HG03064 (cell line): ENCODE measurements around the gene NRXN3.

Experiments
- ATAC-seq: cut with Tn5 transposase; IDR thresholded peaks from one replicate; pipeline ENCODE4 v1.9.1; 2021; ENCODE audit warnings: low read depth; ENCODE audit not compliant: unreplicated experiment

NRXN3 gene

GRCh38 chr14:79352076-79352630 lies 1182.0 kb downstream of the NRXN3 start:
- ATAC-seq, result no peak

DNA sequence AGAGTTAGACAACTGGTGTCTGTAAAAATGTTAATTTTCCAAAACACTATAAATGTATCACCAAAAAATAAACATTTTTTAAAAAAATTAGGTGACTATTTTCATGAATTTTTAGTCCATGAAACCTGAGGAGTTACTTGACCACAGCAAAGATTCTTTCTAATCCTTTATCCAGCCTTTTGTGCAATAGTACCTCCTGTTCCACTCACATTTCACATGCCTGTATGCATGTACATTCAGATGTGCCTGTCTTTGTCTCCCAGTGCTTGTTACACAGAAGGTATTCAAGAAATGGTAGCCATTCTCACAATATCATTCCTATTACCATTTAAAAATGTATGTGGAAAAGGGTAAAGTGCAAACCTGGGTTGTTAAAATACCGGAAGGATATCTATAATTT lies 1184.2 kb downstream of the NRXN3 start:
- ATAC-seq, result no peak

GRCh38 chr14:79356040-79356439 lies 1185.9 kb downstream of the NRXN3 start:
- ATAC-seq, result no peak

DNA sequence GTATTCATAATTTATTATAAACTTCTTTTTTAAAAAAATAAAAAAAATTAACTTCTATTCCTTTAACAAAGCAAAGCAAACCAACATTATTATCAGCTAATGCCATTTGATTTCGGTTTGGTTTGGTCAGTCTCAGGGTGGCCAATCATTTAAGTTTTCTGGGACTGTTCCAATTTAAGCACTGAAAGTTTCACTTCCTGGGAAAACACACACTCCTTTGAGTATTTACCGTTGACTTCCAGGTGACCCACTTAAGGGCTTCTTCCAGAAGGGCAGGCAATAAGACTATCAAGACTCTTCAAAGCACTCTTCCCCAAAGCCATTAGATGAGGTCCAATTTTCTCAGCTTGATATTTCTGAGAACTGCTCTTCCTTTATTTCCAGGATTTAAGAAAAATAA lies 1187.1 kb downstream of the NRXN3 start:
- no peak for ATAC-seq

DNA sequence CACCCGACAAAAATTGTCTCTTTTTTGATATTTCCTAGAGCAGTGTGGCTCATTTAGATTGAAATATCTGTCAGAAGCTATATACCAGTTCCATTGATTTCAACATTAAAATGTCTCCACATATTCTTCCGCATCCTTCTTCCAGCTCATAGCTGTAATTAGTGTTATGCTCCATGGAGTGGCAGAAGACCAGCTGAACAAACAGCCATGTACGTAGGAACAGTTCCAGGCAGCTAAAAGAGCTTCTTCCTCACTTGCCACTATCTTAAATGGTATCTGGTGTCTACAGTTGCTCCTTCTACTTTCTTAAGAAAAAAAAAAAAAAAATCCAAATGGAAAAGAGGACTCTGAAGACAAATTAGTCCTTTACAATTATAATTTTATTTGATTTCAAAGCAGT lies 1193.1 kb downstream of the NRXN3 start:
- no peak for ATAC-seq

DNA sequence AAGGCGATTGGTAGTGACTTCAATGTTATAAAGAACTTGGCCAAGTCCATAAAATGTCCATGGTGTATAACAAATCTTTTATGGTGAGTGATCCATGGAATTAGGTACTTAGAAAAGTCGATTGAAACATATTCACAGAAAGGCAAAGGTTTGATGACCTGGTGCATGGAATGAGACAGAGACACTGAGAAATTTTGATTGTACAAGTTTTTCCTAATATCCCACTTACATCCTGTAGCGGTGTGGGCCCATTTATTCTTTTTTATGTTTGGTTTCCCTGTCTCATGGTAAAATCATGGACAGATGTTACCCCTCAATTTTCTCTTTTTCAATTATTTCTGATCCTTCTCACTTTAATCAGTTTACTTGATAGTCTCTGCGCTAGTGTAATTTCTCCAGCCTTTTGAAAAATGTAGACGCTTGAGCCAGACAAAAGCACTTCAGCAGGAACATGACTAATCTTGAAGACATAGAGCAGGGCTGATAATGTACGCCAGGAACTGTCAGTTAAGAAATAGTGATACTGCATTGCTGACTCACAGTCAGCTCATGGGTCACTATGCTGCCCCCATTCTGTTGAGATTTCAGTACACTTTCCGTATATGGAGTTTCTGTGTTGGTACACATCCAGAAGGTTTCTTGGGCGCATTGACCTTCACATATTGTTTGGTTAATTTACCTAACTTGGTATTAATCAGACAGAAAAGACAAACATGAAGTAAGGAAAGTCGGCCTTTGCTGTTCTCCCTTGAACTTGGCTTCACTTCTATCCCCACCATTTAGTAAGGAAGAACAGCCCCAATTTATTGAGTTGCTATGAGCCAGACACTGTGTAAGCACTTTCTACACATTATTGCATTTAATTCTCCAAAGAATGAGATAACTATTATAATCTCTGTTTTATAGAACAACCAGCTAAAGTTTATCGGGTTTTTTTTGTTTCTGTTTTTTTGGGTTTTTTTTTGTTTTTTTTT lies 1199.5 kb downstream of the NRXN3 start:
- ATAC-seq, result no peak

DNA sequence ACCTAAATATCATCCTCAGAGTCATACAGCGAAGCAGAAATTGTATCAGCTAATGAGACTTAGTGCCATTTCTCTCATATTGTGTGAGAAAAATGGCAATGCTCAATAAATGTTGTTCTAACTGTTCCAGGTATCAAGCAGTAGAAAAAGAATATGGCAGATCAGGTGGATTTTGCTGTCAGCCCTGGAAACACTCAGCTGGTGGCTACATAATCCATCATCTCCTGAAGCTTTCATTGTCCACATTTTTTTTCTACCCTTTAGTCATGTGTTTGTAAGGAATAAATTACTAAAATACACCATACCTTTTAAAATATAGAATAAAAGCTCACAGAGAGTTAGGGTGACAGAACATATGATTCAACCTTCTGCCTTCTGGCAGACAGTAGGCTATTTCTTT lies 1200.8 kb downstream of the NRXN3 start:
- ATAC-seq, result no peak

DNA sequence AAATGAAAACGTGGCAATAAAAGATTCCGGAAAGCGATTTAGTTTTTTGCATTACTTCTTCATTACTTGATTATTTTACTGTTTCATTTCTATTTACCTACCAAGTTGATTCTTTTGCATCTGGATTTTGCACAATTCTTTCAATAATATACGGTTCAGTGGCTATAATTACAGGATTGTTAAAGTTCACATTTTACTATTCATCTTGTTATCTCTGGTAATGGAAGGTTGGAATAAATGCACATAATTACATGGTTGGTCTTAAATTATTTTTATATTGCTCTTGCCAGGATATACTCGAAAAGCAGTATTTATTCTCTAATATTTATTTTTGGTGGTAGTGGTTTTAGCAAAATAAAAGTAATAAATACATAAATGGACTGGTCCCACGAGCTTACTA lies 1203.3 kb downstream of the NRXN3 start:
- ATAC-seq, result no peak

GRCh38 chr14:79375356-79375755 lies 1205.2 kb downstream of the NRXN3 start:
- ATAC-seq, result no peak

DNA sequence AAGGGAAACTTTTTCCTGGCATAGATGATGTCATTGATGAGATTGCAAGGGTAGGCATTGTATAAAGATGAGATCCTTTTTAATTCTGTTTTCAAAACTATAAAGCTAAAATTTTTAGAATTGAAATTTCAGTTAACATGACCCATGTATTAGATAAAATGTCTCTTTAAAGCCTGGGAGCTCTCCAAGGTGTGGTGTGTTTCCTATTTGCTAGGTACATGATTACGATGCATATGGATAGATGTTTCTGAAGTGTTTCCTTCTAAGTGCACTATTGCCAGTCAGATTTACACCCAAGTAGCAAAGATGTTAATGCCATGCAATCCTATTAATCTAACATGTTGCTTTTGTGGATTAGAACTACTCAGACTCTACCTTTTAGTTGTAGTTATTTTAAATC lies 1206.4 kb downstream of the NRXN3 start:
- no peak for ATAC-seq

DNA sequence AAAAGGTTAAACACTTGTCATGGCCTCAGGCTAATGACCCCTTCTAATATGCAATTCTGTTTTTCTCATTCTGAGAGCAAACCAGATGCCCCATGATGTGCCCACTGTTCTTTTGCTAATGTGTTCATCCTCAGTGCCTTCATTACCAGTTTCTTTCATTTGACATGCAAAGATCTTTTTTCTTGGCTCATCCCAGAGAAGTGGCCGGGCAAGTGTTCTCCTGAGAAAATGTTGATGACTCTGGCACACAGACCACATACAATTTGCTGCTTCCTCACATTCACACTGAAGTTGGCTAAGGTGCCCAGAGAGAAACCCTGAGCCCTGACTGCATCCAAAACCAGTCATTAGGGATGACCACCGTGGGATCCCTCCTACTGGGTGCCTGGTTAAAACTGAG lies 1207.8 kb downstream of the NRXN3 start:
- no peak for ATAC-seq

GRCh38 chr14:79379266-79379665 lies 1209.1 kb downstream of the NRXN3 start:
- ATAC-seq, result no peak

- ATAC-seq, result no peak
These were observed 1212.9 kb downstream of the NRXN3 start for GRCh38 chr14:79383031-79383430.

- ATAC-seq, result no peak
These were observed 1213.3 kb downstream of the NRXN3 start for GRCh38 chr14:79383475-79383874.

- ATAC-seq, result no peak
These were observed 1224.9 kb downstream of the NRXN3 start for GRCh38 chr14:79395061-79395460.

- no peak for ATAC-seq
These were observed 1234.8 kb downstream of the NRXN3 start for GRCh38 chr14:79404874-79405511.

GRCh38 chr14:79405512-79405910 lies 1235.3 kb downstream of the NRXN3 start:
- no peak for ATAC-seq

DNA sequence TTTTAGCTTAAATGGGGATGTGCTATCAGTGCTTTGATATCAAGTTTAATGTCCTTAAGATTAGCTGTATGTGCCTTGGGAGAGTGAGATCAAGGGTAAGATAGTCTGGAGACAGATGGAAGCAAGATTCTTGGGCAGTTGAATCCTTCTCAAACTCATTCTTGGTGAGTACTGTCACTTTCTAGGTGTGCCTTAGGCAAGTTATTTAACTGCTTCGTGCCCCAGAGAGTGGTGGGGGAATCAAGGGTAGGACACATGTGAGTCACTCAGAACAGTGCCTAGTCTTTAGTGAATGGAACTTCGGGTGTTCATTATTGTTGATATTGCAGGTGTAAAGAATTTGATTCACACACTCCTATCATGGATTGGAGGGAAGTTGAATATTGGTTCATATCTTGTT lies 1237.4 kb downstream of the NRXN3 start:
- no peak for ATAC-seq

- ATAC-seq, result no peak
These were observed 1238.5 kb downstream of the NRXN3 start for GRCh38 chr14:79408696-79409095.

DNA sequence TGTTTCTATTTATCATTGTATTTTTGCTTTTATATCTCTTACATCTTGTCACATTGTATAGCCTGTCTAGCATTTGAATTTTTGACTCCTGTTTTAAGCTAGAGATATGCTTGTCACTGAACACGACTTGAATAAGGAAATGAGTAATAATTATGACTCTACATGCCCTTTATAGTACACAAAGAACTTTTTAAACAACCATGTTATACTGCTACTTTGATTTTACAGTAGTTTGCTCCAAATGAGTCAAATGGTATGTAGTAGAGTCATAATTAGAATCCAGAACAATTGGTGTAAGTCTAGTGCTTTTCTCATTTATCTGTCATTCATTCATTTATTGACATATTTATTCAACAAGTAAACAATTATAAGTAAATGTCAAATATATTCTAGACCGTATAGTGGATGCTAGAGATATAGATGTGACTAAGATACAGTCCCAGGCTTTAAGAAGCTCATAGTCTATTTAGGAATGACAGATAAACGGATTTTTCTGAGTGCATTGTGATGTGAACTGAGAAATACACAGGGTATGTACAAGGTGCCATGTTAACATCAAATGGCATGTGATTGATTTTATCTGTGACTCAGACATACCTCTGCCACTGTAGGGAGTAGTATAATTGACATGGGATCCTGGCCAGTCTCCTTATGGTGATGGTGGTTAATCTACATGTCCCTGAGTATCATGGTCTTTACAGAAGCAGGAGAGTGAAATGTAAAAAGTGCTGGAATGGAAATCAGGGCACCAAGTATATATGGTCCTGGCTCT lies 1241.4 kb downstream of the NRXN3 start:
- ATAC-seq, result no peak

DNA sequence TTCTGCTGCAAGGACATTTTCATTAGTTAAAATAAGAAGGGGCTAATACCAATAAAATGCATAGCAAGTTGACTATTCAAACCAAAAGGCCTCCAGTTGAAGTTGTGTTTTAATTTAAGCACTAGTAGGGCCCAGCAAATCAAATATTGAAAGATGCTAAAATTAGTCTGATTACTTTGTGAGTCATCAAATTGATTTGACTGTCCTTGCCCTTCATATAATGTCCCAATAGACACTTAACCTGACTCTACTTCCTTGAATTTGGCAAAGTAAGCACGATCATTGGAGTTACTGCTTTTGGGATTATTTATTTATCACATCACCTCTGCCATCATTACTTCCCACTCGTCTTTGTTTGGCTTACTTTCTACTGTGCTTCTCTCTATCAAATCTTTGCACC lies 1242.6 kb downstream of the NRXN3 start:
- ATAC-seq, result no peak
